ENCODE data around the gene CNKSR2. TPM values are rescaled to one million over a fixed set of nuclear protein-coding genes. Genes with fewer than 3 reads are reported as not detected.

The CNKSR2 gene
- polyA plus RNA-seq (2011; rRNA removed) (0.14 TPM in 2 replicates), polyA minus RNA-seq (2011; rRNA and poly(A)+ RNA removed) (0.18 and 0.39 TPM in 2 replicates)

DNA sequence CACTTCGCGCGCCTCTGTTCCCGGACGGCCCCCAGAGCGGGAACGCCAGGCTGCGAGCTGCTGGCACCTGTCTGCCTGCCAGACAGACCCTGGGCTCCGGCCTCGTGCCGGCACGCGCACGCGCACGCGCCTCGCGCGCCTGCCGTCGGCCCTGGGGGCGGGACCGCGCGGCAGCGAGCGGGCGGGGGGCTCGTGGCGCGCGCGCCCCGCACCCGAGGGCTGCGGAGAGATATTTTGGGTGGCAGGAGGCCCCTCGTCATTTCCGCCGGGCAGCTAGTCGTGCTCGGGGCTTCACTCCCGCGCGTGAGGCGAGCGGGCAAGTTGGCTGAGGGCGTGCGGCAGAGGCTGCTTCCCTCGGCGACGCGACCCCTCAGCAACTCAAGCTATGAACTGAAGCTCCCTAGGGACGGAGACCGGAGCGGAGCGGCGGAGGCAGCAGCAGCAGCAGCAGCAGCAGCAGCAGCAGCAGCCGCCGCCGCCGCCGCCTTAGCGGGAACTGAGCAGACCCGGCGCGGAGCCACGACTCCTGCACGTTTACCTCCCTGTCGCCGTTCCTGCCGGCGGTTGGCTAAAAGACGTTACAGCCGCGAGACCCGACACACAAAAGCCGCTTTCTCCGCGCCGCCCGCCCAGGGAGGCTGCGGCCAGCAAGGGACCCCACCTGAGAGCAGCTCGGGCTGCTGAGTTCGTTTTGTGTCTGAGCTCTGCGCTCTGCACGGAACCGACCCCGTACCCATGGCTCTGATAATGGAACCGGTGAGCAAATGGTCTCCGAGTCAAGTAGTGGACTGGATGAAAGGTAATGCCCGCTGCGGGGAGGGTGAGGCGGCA is at the start of gene CNKSR2:
Gene CNKSR2 (plus strand): TSS at position 256 of the 831 bp plus-strand sequence. CDS start 480 bp downstream, at position 736.
- Histone ChIP-seq H3K27ac (ENCODE audit: low read depth, low read length) (no peak within 1 kb of the TSS), H3K27me3 (ENCODE audit: control insufficient read depth, insufficient read depth, low read length) (peaks cover 16% of the 10 kb centered on the region), H3K4me3 (ENCODE audit: low read depth, low read length) (peak within 1 kb of the TSS; percentile 59), H3K9me3 (ENCODE audit: control insufficient read depth, insufficient read depth, low read length) (no peaks in the 10 kb centered on the region)
- CTCF ChIA-PET: interaction anchor here (0.6 to 0.8 kb wide), 2 partner anchors 319 to 844 kb away, joined by 3 to 6 read pairs; no protein-coding TSS in a partner anchor
- TF ChIP-seq, protein P1, sequence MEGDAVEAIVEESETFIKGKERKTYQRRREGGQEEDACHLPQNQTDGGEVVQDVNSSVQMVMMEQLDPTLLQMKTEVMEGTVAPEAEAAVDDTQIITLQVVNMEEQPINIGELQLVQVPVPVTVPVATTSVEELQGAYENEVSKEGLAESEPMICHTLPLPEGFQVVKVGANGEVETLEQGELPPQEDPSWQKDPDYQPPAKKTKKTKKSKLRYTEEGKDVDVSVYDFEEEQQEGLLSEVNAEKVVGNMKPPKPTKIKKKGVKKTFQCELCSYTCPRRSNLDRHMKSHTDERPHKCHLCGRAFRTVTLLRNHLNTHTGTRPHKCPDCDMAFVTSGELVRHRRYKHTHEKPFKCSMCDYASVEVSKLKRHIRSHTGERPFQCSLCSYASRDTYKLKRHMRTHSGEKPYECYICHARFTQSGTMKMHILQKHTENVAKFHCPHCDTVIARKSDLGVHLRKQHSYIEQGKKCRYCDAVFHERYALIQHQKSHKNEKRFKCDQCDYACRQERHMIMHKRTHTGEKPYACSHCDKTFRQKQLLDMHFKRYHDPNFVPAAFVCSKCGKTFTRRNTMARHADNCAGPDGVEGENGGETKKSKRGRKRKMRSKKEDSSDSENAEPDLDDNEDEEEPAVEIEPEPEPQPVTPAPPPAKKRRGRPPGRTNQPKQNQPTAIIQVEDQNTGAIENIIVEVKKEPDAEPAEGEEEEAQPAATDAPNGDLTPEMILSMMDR (IDR thresholded peaks at IDR 0.05; ENCODE audit: low read depth, low read length): no peak
- POLR2A ChIA-PET: no interaction called here
- no peak for DNase-seq (ENCODE audit: low read depth, low spot score)

DNA sequence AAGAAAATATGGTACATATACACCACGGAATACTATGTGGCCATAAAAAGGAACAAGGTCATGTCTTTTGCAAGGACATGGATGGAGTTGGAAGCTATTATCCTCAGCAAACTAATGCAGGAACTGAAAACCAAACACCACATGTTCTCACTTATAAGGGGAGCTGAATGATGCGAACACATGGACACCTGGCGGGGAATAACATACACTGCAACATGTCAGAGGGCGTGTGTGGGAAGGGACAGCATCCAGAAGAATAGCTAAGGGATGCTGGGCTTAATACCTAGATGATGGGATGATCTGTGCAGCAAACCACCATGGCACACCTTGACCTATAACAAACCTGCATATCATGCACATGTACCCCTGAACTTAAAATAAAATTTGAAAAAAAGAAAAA is 19.5 kb upstream of the CNKSR2 start:
- TF ChIP-seq, protein P1 (IDR thresholded peaks at IDR 0.05; ENCODE audit: low read depth, low read length): no peak
- no peak overlapping the region for H3K27ac ChIP-seq (ENCODE audit: low read depth, low read length)
- H3K4me3 ChIP-seq (ENCODE audit: low read depth, low read length): no peak overlapping the region
- H3K9me3 ChIP-seq (ENCODE audit: control insufficient read depth, insufficient read depth, low read length): no peaks in the 10 kb centered on the region
- H3K27me3 ChIP-seq (ENCODE audit: control insufficient read depth, insufficient read depth, low read length): no peaks in the 10 kb centered on the region
- CTCF ChIA-PET: no interaction called here
- POLR2A ChIA-PET: no interaction called here
- no peak for DNase-seq (ENCODE audit: low read depth, low spot score)

DNA sequence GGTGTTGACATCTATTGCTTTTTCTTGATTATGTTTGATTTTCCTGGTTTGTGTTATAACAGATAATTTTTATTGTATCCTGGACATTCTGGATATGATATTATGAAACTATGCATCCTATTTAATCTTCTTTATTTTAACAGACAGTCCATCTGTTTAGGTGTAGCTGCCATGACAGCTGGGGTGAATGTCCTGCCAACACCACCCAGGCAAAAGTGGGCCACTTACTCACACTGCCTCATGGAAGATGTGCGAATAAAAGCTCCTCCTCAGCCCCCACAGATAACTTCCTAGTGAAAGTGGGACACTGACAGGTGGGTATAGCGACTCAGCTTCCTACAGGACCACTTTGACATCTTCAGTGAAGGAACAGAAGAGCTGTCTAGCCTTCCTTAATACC is 18.4 kb upstream of the CNKSR2 start:
- CTCF ChIA-PET: no interaction called here
- no peak overlapping the region for H3K4me3 ChIP-seq (ENCODE audit: low read depth, low read length)
- no peaks in the 10 kb centered on the region for H3K27me3 ChIP-seq (ENCODE audit: control insufficient read depth, insufficient read depth, low read length)
- no peak for DNase-seq (ENCODE audit: low read depth, low spot score)
- TF ChIP-seq, protein P1 (IDR thresholded peaks at IDR 0.05; ENCODE audit: low read depth, low read length): no peak
- POLR2A ChIA-PET: no interaction called here
- H3K9me3 ChIP-seq (ENCODE audit: control insufficient read depth, insufficient read depth, low read length): no peaks in the 10 kb centered on the region
- no peak overlapping the region for H3K27ac ChIP-seq (ENCODE audit: low read depth, low read length)

DNA sequence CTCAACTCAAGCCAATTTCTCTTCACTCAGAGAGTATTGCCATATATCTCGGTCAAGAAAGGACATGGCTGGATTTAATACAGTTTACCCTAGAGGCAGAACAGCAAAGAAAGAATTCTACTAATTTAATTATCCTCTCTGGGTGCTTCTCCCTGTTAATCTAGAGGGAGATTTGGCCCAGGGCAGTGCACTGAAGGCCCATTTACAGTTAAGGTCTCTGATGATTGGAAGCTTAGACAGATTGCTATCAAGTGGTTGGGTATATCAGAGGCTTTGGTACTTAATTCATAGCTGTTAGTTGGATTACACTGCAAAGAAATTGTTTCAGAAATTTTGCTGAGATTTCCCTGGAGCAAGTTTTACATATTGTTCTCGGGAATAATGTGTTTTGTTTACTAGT is 4.6 kb upstream of the CNKSR2 start:
- CTCF ChIA-PET: no interaction called here

DNA sequence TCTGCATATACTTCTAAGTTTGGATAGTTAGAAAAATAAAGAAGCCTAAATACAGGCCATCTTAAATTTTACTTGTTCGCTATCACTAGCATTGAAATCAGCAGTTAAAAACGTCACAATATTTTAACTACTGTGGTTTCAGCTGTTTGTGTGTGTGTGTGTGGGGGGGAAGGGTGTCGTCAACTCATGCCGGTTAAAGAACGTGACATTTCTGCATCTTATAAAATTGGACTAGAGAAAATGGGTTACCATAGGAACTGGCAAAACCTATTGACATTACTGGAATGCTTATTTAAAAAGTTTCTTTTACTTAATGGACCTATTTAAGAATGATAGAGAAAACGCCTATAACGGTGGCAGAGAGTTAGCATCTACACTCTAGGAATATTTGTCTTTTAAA is 1.2 kb upstream of the CNKSR2 start:
- Histone ChIP-seq H3K9me3 (ENCODE audit: control insufficient read depth, insufficient read depth, low read length) (no peaks in the 10 kb centered on the region), H3K27me3 (ENCODE audit: control insufficient read depth, insufficient read depth, low read length) (peaks cover 16% of the 10 kb centered on the region), H3K27ac (ENCODE audit: low read depth, low read length) (no peak overlapping the region), H3K4me3 (ENCODE audit: low read depth, low read length) (no peak overlapping the region)
- ChIA-PET CTCF (no interaction called here), POLR2A (no interaction called here)
- TF ChIP-seq, protein P1 (IDR thresholded peaks at IDR 0.05; ENCODE audit: low read depth, low read length): no peak
- DNase-seq (ENCODE audit: low read depth, low spot score): no peak

More for the DNA sequence above, 4.6 kb upstream of the CNKSR2 start:
- DNase-seq (ENCODE audit: low read depth, low spot score): no peak
- no peak overlapping the region for H3K4me3 ChIP-seq (ENCODE audit: low read depth, low read length)
- TF ChIP-seq, protein P1 (IDR thresholded peaks at IDR 0.05; ENCODE audit: low read depth, low read length): no peak
- no peaks in the 10 kb centered on the region for H3K9me3 ChIP-seq (ENCODE audit: control insufficient read depth, insufficient read depth, low read length)
- H3K27me3 ChIP-seq (ENCODE audit: control insufficient read depth, insufficient read depth, low read length): peaks cover 4% of the 10 kb centered on the region
- POLR2A ChIA-PET: no interaction called here
- H3K27ac ChIP-seq (ENCODE audit: low read depth, low read length): no peak overlapping the region

Measured in AG04450 (cell line).